GM12865 (cell line): Measurements from ENCODE around the gene NME7.
A peak's percentile ranks its signal among the peaks of the same experiment; 100 is the strongest.

Experiments
- DNase-seq: peaks from one replicate; pipeline ENCODE4 v3.0.0; 2010; ENCODE audit warnings: low read depth
- H3K4me3 ChIP-seq: 2 replicates; pipeline ENCODE4 v1.5.1; 2011; ENCODE audit warnings: mild to moderate bottlenecking, low read depth, low read length, control low read depth
- CTCF ChIP-seq: IDR thresholded peaks from 2 replicates; pipeline ENCODE4 v1.5.1; 2011; ENCODE audit warnings: low read length, control low read depth, low read depth, inconsistent platforms; ENCODE audit not compliant: insufficient read depth; ENCODE audit errors: missing control alignments

The NME7 gene

GRCh38 chr1:169312084-169312954 lies 55.3 kb downstream of the NME7 start:
- no peak overlapping the region for H3K4me3 ChIP-seq
- DNase-seq = peak; percentile 35
- no peak for TF ChIP-seq CTCF

GRCh38 chr1:169309178-169310166 lies 58.1 kb downstream of the NME7 start:
- peak overlapping the region; percentile 51 for H3K4me3 ChIP-seq
- no peak for TF ChIP-seq CTCF
- DNase-seq = peak; percentile 63

GRCh38 chr1:169308313-169309039 lies 59.1 kb downstream of the NME7 start:
- DNase-seq = no peak
- no peak for TF ChIP-seq CTCF
- no peak overlapping the region for H3K4me3 ChIP-seq

GRCh38 chr1:169307176-169307575 lies 60.4 kb downstream of the NME7 start:
- DNase-seq = no peak
- H3K4me3 ChIP-seq = no peak overlapping the region
- TF ChIP-seq CTCF = no peak

GRCh38 chr1:169305948-169306347 lies 61.6 kb downstream of the NME7 start:
- DNase-seq = no peak
- no peak for TF ChIP-seq CTCF
- H3K4me3 ChIP-seq = no peak overlapping the region

- H3K4me3 ChIP-seq = no peak overlapping the region
- TF ChIP-seq CTCF = no peak
- DNase-seq = no peak
Observed at GRCh38 chr1:169305356-169305755, 62.2 kb downstream of the NME7 start.
